ENCODE results near the gene CORO7.
"Not testable (repeated sequence)": the region's sequence is repeated elsewhere in the genome, so short reads cannot be mapped to it uniquely, and the experiment has no call there.

Gene CORO7

DNA sequence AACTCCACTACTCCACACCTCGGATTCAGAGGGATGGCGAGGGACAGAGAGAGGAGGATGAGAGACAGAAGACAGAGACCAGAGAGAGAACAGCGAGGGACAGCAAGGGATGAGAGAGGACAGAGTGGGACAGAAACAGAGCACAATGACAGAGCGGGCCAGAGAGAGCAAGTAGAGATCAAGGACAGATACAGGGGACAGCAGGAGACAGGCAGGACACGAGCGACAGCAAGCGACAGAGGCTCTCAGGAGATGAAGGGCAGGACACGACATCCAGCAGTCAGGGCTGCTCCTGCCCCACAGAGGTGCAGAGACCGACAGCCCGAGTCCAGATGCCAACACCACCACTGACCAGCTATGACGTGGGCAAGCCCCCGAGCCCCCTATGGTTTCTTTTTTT, 14.9 kb downstream of the CORO7 start:
- no peak for DNase-seq (ENCODE audit: low read depth)

DNA sequence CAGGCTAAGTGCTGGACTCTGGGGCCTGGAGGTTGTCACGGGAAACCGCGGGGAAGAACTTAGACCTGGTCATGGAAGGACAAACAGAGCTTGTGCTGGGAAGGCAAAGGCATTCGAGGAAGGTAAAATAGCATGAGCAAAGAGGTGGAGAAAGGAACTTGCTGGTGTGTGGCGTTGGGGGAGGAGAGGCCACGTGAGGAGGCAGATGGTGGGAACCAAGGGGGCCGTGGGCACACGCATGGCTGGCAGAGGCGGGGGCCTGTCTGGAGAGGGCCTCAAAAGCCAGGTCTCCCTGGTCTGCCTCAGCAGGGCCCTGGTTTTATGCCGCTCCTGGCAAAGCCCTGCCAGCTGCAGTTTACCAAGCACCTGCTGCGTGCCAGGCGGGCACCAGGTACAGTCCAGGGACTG, 15.3 kb downstream of the CORO7 start:
- DNase-seq (ENCODE audit: low read depth), result no peak

DNA sequence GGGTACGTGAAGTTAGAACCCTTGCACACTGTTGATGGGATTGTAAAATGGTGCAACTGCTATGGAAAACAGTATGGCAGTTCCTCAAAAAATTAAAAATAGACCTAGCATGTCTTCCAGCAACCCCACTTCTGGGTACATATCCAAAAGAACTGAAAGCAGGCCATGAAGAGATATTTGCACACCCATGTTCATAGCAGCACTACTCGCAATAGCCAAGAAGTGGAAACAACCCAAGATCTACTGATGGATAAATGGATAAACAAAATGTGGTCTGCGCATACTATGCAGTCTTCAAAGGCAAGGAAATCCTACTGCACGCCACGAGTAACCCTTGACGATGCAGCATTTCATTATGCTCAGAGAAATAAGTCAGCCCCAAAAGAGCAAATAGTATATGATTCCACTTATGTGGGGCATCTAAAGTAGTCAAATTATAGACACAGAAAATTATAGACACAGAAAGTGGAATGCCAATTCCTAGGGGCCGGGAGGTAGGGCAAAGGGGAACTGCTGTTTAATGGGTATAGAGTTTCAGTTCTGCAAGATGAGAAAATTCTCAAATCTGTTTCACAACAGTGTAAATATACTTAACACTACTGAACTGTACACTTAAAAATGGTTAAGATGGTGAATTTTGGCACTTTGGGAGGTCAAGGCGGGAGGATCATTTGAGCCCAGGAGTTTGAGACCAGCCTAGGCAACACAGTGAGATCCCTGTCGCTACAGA, 17.2 kb downstream of the CORO7 start:
- DNase-seq (ENCODE audit: low read depth), result no peak

DNA sequence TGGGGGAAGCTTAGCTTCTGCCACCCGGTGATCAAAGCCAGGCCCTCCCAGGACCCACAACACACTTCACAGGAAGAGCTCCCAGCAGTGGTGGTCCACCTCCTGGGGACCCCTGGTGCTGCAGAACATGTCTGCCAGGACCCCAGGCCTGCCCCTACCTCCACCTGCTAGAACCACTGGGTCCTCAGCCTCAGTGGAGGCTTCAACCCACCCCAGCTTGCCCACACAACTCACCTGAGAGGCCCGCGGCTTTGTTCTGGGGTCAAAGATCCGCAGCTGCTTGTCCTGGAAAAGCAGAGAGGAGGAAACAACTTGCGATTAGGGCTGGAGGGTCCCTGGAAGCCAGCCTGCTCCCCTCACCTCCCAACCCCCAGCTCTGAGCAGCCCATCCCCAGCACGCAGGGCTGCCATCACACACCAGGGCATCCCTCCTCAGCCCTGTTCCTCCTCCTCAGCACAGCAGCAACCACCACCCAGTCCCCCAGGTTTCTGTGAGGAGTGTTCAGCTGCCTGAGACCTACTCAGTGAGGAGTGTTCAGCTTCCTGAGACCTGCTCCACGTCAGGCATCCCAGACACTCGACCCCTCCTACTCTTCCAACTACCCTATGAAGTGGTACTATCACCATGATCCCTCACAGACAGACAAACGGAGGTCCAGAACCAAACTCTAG, 21.2 kb downstream of the CORO7 start:
- DNase-seq (ENCODE audit: low read depth), result no peak

DNA sequence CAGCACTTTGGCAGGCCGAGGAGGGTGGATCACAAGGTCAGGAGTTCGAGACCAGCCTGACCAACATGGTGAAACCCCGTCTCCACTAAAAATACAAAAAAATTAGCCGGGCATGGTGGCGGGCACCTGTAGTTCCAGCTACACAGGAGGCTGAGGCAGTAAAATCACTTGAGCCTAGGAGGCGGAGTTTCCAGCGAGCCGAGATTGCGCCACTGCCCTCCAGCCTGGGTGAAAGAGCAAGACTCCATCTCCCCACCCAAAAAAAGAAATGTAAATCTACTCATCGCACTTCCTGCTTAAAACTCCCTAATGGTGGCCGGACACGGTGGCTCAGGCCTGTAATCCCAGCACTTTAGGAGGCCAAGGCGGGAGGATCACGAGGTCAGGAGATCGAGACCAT, 22.5 kb downstream of the CORO7 start:
- DNase-seq (ENCODE audit: low read depth), result not testable (repeated sequence)

DNA sequence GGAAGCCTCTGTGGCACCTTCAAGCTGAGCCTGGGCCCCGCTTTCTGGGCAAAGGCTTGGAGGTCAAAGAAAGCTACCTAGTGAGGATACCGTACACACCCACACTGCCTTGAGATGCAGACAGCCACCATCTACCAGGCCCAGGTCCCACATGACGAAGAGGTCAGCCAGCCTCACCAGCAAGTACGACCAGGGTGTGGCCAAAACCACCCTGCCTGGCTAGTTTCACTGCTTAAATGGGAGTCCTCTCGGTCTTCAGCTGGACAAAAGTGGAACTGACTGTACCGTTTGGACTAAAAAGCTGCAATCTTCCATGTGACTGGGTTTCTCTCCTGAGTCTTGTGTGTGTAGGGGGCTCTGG, 23.2 kb downstream of the CORO7 start:
- no peak for DNase-seq (ENCODE audit: low read depth)

DNA sequence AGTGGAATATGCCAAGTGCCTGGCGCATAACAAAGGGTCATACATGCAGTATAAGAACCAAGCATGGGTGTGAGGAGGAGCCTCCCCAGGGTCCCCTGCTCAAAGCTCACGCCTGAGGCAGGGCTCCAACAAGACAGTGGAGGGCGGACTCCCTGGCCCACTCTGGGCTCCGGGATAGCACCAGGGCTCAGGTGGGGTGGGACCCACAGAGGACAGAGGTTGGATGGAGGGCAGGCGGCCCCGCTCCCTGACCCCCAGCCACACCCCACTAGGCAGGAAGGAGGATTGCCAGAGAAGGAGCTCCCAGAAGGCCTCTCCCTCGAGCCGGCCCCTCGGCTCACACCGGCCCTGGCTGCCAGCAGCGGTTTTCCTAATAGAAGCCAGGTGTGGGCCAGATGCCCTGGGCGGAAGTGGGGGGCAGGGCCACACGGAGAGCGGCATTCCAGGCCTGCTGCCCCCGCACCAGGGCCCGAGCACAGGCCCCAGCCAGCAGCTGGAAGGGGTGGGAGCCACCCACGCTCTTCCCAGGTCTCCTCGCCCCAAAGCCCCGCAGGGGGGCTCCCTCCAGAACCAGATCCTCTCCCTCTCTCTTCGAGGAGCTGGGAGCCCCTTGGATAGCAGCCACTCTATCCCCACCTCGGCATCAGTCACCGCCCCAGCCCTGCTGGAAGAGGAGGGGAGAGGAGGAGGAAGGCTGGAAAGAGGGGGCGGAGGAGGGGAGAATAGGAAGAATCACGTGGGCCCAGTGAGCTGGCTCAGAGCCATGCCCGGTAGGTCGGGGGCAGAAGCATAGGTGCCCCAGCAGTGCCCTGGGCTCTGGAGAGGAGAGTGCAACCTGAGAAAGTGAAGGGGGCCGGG, 23.8 kb downstream of the CORO7 start:
- no peak for DNase-seq (ENCODE audit: low read depth)

DNA sequence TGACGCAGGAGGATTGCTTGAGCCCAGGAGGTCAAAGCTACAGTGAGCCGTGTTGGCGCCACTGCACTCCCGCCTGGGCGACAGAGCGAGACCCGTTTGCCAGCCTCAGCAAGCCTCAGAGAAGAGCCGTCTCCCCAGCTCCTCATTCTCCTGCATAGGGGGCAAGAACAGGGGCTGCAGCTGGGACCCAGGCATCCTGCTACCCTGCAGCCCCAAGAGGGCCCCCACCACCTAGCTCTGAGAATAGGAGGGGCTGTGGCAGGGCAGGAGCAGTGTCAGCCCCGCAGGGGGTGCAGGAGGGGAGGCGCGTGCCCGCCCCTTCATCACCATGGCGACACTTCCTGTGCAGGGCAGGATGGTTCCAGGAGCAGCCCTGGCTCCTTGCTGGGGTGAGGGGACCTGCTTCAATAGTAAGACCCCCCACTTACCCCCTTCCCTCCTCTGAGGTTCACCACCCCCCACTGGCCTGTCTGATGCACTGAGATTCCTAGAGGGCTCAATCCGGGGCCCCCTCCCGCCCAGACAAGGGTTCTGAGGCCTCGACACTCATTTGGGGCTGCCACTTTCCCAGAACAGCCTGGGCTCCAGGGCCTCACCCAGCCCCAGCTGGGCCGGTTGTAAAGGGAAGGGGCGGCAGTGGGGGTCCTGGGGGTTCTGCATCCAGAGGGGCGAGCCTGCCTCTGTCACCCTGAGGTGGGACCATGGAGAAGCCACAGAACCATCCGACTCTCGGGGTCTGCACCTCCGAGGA, 24.6 kb downstream of the CORO7 start:
- no peak for DNase-seq (ENCODE audit: low read depth)

DNA sequence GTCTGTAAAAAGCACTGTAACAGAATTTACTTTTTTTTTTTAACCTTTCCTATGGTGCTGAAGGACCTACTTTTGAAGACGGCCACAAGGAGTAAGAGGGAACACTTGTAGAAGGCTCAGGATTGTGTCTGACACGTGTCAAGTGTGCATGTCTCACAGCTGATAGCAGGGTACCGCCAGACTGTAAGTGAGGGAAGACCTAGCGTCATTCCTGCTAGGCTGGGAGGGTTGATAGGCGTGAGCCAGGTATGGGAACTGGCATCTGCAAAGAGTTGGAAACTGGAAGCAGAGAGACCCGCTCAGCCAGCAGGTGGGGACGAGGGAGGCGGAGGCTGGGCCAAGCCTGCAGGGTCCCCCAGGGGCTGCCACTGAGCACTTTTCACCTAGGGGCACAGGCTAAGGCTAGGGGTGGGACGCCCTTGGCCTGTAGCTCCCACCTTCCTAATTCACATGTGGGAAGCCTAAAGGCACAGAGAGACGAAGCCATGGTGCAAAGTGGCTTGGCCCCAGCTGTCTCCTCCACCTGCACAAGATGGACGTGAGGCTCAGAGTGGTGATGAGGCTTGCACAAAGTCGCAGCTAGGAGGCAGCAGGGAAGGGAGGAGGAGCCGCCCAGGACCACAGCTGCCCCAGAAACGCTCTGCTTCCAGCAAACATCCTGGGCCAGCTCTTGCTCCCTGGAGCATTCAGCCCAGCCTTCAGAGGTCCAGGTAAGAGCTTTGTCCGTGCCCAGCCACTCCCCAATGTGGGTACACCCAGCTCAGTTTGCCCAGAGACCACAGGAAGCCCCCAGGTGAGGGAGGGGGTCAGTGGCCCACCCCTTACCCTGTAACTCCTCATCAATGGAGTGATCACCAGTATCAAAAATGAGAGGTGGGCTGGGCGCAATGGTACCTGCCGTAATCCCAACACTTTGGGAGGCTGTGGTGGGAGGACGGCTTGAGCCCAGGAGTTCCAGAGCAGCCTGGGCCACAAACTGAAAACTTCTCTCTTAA, 25.8 kb downstream of the CORO7 start:
- no peak for DNase-seq (ENCODE audit: low read depth)

DNA sequence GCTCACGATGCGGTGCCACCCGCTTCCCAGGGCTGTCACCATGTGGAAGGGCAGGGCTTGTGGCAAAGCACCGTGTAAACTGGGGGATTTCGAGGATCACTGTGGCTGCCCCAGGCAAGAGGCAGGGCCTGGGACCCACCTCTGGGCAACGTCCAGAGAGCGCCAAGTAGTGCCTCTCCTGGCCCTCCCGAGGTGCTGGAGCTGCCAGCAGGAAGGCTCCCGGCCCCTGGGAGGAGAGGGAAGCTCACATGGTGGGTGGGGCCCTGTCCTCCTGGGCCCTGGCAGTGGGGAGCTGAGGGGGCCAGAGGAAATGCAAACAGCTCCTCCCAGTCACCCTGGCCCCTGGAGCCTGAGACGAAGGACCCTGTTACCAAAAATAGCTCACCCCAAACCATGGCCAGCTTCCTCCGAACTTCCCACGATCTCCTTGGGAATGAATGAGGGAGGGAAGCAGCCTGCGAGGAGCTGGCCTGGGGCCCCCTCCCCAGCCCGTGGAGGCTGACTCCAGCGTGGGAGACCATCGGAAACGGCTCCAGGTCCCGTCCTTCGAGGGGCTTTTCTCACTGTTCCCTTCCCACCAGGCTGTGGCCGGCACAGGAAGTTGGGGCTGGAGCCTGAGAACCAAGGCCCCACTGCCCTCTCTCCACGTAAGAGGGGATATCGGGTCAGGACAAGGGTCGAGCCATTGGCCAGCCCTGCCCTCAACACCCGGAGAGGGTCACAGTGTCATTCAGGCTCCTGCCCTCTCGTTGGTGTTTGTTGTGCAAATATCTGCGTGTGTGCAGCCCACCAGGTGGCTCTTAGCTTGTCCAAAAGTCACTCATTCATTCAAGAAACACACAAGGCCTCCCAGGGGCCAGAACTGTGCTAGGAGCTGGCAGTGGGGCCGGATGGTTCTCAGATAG, 27.1 kb downstream of the CORO7 start:
- no peak for DNase-seq (ENCODE audit: low read depth)

DNA sequence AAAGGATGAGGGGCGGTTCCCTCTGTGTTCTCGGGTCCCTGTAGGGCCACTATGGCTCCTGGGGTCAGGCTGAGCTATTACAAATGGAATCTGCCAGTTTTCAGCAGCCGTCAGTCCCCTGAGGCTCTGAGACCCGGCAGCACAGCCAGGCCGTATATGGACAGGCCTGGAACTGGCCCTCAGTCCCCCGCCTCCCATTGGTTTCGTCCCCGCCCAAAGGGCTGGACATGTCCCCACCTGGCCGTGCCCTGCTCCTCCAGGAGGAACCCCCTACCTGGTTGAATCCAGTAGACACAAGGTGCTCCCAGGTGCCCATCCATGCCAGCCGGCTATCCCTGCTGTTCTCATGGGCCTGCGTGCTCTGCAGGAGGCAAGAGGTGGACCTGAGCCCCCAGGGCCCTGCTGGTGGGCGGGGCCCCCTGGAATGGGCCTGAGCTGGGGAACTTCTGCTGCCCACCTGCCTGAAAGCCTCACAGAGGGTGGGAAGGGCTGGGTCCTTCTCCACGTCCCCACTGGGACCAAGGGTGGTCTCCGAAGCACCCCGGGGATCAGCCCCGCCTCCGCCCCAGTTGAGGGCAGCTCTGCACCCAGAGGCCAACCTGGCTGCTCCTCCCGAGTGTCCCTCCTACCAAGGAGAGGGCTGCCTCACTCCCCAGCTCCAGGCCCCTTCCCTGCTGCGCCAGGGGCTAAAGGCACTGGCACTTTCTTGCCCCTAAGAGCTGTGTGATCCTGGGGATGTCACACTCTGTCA, 27.9 kb downstream of the CORO7 start:
- DNase-seq (ENCODE audit: low read depth), result no peak

DNA sequence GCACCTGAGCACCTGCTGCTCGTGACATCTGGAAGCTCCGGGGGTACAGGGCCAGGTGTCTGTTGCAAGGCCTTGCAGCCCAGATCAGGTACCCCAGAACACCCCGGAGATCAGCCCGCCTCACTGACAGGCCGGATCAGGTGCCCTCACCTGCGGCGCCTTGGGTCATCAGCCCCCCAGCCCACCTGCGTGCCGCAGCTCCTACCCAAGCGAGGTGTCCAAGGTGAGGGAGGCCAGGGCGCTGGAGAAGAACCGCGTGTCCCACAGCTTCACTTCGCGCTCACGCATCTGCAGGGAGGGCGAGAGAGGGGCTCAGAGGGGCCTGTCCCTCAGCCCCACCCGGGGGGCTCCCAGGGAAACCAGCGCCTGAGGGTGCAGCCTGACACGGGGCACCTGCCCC, 28.6 kb downstream of the CORO7 start:
- DNase-seq (ENCODE audit: low read depth), result no peak

DNA sequence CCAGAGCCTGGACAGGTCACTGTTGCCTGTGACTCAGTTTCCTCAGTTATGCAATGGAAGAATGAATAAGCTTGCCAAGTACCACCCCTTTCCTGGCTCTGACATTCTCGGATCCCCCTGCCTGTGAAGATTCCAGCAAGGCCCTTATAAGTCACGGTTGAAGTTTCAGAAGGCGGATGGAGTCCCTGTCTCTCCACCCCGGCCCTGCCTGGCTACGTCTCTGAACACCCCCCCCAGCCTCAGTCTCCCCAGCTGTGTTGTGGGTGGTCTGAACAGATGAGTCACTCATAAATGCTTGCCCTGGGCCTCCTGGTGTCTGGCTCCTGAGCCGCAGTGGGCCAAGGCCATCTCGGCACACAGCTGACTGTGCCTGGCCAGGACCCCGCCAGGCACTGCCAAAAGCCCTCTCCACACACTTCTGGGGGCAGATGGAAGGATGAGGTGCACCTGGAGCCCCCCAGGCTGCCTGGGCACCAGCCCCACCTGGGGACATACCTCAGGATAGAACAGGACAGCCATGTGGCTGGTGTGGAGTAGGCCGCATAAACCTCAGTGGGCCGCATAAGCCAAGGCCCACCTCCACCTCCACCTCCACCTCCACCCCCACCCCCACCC, 29.3 kb downstream of the CORO7 start:
- DNase-seq (ENCODE audit: low read depth), result no peak

DNA sequence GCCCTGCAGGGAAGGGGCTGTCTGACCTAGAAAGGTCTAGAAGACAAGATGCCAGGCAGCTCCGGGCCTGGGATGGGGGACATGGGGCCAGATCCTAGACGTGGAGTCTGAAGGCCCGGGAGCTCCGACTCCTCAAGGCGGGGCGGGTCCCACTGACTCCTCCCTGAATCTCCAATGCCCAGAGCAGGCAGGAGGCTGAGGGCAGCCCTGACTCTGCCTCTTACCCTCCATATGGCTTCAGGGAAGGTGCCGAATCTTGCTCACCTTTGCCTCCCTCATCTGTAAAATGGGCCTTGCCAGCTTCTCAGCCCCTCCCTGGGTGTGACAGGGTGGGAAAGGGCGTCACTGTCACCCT, 30.0 kb downstream of the CORO7 start:
- DNase-seq (ENCODE audit: low read depth), result no peak

DNA sequence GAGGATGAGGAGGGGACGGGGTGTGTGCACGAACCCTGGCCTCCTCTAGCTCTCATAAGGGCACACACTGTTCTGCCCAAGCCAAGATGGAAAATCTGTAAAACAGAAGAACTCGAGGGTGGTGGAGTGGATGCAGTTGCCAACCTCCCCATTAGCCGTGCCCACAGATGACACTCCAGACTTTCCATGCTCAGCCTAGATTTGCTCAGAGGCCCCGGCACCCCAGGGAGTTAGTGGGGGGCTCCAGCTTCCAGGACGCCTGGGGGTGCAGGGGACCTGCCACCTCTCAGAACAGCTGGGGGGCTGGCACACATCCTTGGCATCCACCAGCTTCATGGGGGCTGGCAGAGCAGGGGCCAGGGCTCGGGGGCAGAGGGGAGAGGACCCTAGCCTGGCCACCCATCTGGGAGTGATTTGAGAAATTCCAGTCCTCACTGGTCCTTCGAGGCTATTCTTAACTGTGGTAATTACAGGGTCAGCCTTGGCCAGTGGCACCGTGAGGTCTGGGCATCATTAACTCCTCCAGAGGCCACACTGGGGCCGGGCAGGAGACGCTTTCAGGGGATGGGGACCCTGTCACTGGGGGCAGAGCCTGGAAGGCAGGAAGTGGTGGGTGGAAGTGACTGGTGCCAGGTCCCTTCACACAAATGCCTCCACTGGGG, 30.5 kb downstream of the CORO7 start:
- no peak for DNase-seq (ENCODE audit: low read depth)

DNA sequence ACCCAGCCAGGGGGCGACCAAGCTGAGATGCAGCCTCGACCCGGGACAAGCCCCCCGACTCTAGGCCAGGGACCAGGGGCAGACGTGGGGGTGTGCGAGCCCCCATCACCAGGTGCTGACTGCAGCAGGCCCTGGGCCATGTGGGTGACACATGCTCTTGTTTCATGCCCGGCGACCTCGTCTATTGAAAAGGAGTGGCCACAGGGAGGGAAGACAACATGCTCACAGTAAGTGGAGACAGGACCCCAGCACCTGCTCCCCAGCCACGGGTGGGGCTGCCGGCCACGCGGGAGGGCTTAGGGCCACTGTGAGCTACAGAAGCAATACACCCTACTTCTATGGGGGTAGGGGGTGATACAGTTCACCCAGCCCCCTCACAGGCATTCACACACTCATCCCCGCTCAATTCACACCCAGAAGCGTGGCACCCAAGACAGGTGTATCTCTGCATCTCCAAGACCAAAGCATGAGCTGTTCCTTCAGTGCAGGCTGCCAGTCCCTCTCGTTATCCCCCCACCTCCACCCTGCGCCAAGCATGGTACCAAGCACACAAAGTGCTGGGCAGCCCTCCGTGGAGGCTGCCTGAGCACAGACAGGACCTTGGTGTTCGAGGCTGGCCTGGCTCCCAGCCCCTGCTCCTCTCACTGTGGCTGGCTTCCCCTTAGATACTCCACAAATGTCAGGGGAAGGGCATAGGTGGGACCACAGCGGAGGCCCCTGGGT, 31.2 kb downstream of the CORO7 start:
- DNase-seq (ENCODE audit: low read depth), result no peak

DNA sequence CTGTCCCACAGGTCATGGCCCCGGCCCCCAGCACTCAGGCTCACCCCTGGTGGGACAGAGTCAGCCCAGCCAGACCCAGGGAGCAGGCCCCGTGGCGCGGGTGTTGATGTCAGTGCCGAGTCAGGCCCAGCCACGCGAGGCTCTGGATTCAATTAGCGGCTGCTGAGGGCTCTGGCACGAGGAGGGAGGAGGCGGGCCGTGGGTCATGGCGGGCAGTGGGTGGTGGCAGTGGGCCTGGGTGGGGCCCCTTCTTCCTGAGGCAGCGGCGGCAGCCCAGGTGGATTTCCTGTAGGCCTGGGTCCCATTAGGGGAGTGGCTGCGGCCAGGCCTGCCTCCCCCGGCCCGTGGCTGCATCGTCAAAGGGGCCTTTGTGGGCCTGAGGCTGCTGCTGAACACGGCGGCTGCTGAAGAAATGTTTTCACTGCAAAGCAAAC, 31.9 kb downstream of the CORO7 start:
- no peak for DNase-seq (ENCODE audit: low read depth)
